ENCODE results near the gene RBMS3.
"Not testable (repeated sequence)": the region's sequence is repeated elsewhere in the genome, so short reads cannot be mapped to it uniquely, and the experiment has no call there.

RBMS3 gene

DNA sequence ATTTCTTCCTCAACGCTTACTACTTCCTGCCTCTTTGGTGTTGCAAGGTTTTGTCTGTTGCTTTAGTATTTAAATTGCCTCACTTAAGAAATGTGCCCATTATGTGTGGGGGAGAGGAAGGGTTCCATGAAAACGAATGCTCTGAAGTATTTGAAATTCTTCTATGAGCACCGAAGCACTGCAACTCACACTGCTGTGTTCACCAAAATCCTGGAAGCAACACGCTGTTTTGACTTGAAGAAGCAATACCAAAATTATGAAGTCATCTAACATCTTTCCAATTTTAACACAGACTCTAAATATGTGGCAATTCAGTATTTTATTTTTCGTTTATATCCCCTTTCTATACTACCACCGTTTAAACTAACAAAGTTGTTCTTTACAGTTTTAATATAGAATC, 101.5 kb downstream of the RBMS3 start:
- peak overlapping the region; percentile 20 for H3K4me3 ChIP-seq
- no peak for TF ChIP-seq CTCF (IDR thresholded peaks at IDR 0.05)
- no peak for DNase-seq (ENCODE audit: low spot score)
- H3K27ac ChIP-seq = peak overlapping the region; percentile 22 to 70

- Histone ChIP-seq H3K4me3 (no peak overlapping the region), H3K27ac (peak overlapping the region; percentile 22 to 70)
- no peak for TF ChIP-seq CTCF (IDR thresholded peaks at IDR 0.05)
- no peak for DNase-seq (ENCODE audit: low spot score)
Measured at GRCh38 chr3:29382845-29383244, 102.0 kb downstream of the RBMS3 start.

- TF ChIP-seq CTCF (IDR thresholded peaks at IDR 0.05) = no peak
- peak overlapping the region; percentile 8 for H3K4me3 ChIP-seq
- peak overlapping the region; percentile 63 to 70 for H3K27ac ChIP-seq
- no peak for DNase-seq (ENCODE audit: low spot score)
Measured at GRCh38 chr3:29384640-29385039, 103.8 kb downstream of the RBMS3 start.

- DNase-seq (ENCODE audit: low spot score) = no peak
- Histone ChIP-seq H3K27ac (peak overlapping the region; percentile 63 to 70), H3K4me3 (peak overlapping the region; percentile 8)
- TF ChIP-seq CTCF (IDR thresholded peaks at IDR 0.05) = no peak
Measured at GRCh38 chr3:29385046-29385830, 104.4 kb downstream of the RBMS3 start.

DNA sequence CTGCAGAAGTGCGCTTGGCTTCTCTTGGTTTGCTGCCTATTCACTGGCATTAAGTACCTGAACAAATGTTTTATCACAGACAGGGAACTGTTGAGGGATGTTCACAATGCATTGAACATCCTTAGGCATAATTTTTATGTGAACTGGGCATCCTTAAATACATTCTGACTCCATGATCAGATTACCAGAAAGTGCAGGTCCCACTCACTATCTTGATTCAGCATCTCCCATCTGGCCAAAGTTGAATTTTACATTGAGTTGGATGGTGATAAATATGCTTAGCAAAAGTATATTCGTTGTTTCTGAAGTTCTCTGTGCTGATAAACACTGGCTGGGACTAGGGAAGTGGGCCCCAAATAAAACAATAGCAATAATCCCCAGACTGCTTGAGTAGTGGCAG, 108.5 kb downstream of the RBMS3 start:
- no peak for TF ChIP-seq CTCF (IDR thresholded peaks at IDR 0.05)
- no peak for DNase-seq (ENCODE audit: low spot score)
- H3K27ac ChIP-seq = no peak overlapping the region
- no peak overlapping the region for H3K4me3 ChIP-seq

GRCh38 chr3:29392625-29393388, 111.9 kb downstream of the RBMS3 start:
- TF ChIP-seq CTCF (IDR thresholded peaks at IDR 0.05) = no peak
- Histone ChIP-seq H3K4me3 (no peak overlapping the region), H3K27ac (no peak overlapping the region)
- DNase-seq (ENCODE audit: low spot score) = no peak

DNA sequence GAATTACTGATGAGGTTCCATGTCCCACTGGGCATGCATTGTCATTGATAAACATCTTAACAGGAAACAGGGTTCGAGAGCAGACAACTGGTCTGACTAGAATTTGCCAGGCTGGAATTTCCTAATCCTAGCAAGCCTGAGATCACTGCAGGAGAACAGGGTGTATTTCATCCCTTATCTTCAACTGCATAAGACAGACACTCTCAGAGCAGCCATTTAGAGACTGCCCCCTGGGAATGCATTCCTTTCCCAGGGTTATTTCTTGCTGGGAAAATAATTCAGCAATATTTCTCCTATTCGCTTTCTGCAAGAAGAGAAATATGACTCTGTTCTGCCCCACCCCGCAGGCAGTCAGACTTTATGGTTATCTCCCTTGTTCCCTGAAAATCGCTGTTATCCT, 113.1 kb downstream of the RBMS3 start:
- H3K27ac ChIP-seq; H3K4me3 ChIP-seq; DNase-seq (ENCODE audit: low spot score): not testable (repeated sequence)

Data from coronary artery (tissue), 2 donors.